Mesothelial cell of epicardium (in vitro differentiated cells): Measurements from ENCODE around the gene FXYD5. TPM values are rescaled to one million over a fixed set of nuclear protein-coding genes. Genes with fewer than 3 reads are reported as not detected.

Experiments used
- DNase-seq, 2 experiments: peaks; one replicate each; pipeline ENCODE4 v3.0.0; 2021; ENCODE audit warnings: low spot score in 2 of 2; ENCODE audit not compliant: unreplicated experiment in 2 of 2
- H3K27ac Mint-ChIP-seq: 2 replicates; pipeline ENCODE4 v1.8.0; 2021; ENCODE audit warnings: mixed read lengths
- H3K27me3 Mint-ChIP-seq: 2 replicates; pipeline ENCODE4 v1.8.0; 2021; ENCODE audit warnings: low read depth, mixed read lengths
- H3K36me3 Mint-ChIP-seq: 2 replicates; pipeline ENCODE4 v1.8.0; 2021; ENCODE audit warnings: mixed read lengths
- H3K4me1 Mint-ChIP-seq: 2 replicates; pipeline ENCODE4 v1.8.0; 2021; ENCODE audit warnings: mixed read lengths
- H3K4me3 Mint-ChIP-seq: 2 replicates; pipeline ENCODE4 v1.8.0; 2021; ENCODE audit warnings: mild to moderate bottlenecking, moderate library complexity, mixed read lengths
- H3K9me3 Mint-ChIP-seq: 2 replicates; pipeline ENCODE4 v1.8.0; 2021; ENCODE audit warnings: mixed read lengths
- CTCF ChIP-seq: fragments of 200-600 bp; sonication (generic); IDR thresholded peaks from one replicate; pipeline ENCODE4 v1.5.0; 2021; ENCODE audit warnings: antibody characterized with exemption; ENCODE audit not compliant: unreplicated experiment
- total RNA-seq: library from RNA; stranded (reverse); gene quantifications from 3 replicates; pipeline ENCODE4 v1.2.1, GENCODE V29; 2021

The FXYD5 gene
- total RNA-seq = 23.1 to 27.0 TPM (median 24.7 TPM) in 3 replicates

- Mint-ChIP-seq H3K4me3 (peak within 1 kb of the TSS; percentile 82), H3K4me1 (peaks cover 26% of the 10 kb centered on the region), H3K27ac (peak within 1 kb of the TSS; percentile 80), H3K36me3 (peaks cover 3% of the 10 kb centered on the region), H3K9me3 (no peaks in the 10 kb centered on the region), H3K27me3 (peaks cover 33% of the 10 kb centered on the region)
- TF ChIP-seq CTCF = no peak
- DNase-seq = peak in 1 of 2 experiments; percentile 60
Measured at GRCh38 chr19:35154525-35155406, at the start of gene FXYD5. FXYD5 (plus strand) TSS chr19:35154735; CDS start chr19:35155551, 816 bp downstream.

GRCh38 chr19:35105047-35105410 is 49.5 kb upstream of the FXYD5 start:
- TF ChIP-seq CTCF = no peak
- no peak for DNase-seq
- Mint-ChIP-seq H3K27ac (no peak overlapping the region), H3K36me3 (no peaks in the 10 kb centered on the region), H3K9me3 (no peaks in the 10 kb centered on the region), H3K4me1 (no peaks in the 10 kb centered on the region), H3K4me3 (no peak overlapping the region), H3K27me3 (no peaks in the 10 kb centered on the region)

GRCh38 chr19:35105411-35106290 is 48.9 kb upstream of the FXYD5 start:
- H3K4me3 Mint-ChIP-seq = no peak overlapping the region
- DNase-seq = no peak
- H3K27ac Mint-ChIP-seq = no peak overlapping the region
- no peaks in the 10 kb centered on the region for H3K36me3 Mint-ChIP-seq
- no peaks in the 10 kb centered on the region for H3K9me3 Mint-ChIP-seq
- H3K4me1 Mint-ChIP-seq = peaks cover under 1% of the 10 kb centered on the region
- no peak for TF ChIP-seq CTCF
- no peaks in the 10 kb centered on the region for H3K27me3 Mint-ChIP-seq

GRCh38 chr19:35106291-35106583 is 48.3 kb upstream of the FXYD5 start:
- Mint-ChIP-seq H3K27ac (no peak overlapping the region), H3K9me3 (no peaks in the 10 kb centered on the region), H3K4me3 (no peak overlapping the region), H3K27me3 (no peaks in the 10 kb centered on the region), H3K36me3 (no peaks in the 10 kb centered on the region), H3K4me1 (peaks cover 2% of the 10 kb centered on the region)
- TF ChIP-seq CTCF = no peak
- no peak for DNase-seq

- no peaks in the 10 kb centered on the region for H3K36me3 Mint-ChIP-seq
- H3K4me3 Mint-ChIP-seq = no peak overlapping the region
- H3K27me3 Mint-ChIP-seq = no peaks in the 10 kb centered on the region
- H3K27ac Mint-ChIP-seq = no peak overlapping the region
- no peak for DNase-seq
- no peaks in the 10 kb centered on the region for H3K9me3 Mint-ChIP-seq
- peaks cover 2% of the 10 kb centered on the region for H3K4me1 Mint-ChIP-seq
- no peak for TF ChIP-seq CTCF
Measured at GRCh38 chr19:35106898-35107541, 47.5 kb upstream of the FXYD5 start.
